Breast epithelium (tissue), 4 donors: Measurements from ENCODE around the gene TACR2. TPM values are rescaled to one million over a fixed set of nuclear protein-coding genes. Genes with fewer than 3 reads are reported as not detected.
A peak's percentile ranks its signal among the peaks of the same experiment; 100 is the strongest.

Experiments used
- DNase-seq, 2 donors: peaks; one replicate each; pipeline ENCODE4 v3.0.0-alpha.2; 2019; ENCODE audit warnings: low spot score in 2 of 2
- H3K27ac ChIP-seq, 2 donors: fragments of 200-600 bp; sonication (generic) in 1 of 2; one replicate each; pipeline ENCODE4 v1.5.1; 2016 to 2019; ENCODE audit warnings: mild to moderate bottlenecking in 1 of 2
- H3K27me3 ChIP-seq, 2 donors: fragments of 200-600 bp; sonication (generic) in 1 of 2; one replicate each; pipeline versions ENCODE4 v1.5.1 to v1.6.0; 2017 to 2019; ENCODE audit warnings: control low read depth in 1 of 2, mild to moderate bottlenecking in 1 of 2
- H3K36me3 ChIP-seq: fragments of 200-600 bp; one replicate; pipeline ENCODE4 v1.5.1; 2019
- H3K4me1 ChIP-seq, 2 donors: fragments of 200-600 bp; sonication (generic); one replicate each; pipeline ENCODE4 v1.5.1; 2016 to 2019; ENCODE audit warnings: control low read depth in 1 of 2
- H3K4me3 ChIP-seq, 3 donors: fragments of 200-600 bp; sonication (generic); 1 replicate in 2 of 3; 2 replicates in 1 of 3; pipeline ENCODE4 v1.5.1; 2016 to 2019; ENCODE audit warnings: mild to moderate bottlenecking in 3 of 3, moderate library complexity in 2 of 3
- H3K9me3 ChIP-seq, 2 donors: fragments of 200-600 bp; sonication (generic) in 1 of 2; one replicate each; pipeline ENCODE4 v1.5.1; 2016 to 2019; ENCODE audit warnings: control low read depth in 1 of 2
- POLR2A ChIP-seq: fragments of 450-650 bp; IDR thresholded peaks from one replicate; pipeline ENCODE4 v1.6.1; 2016; ENCODE audit warnings: antibody characterized with exemption, mild to moderate bottlenecking, moderate library complexity
- POLR2AphosphoS5 ChIP-seq, 3 donors: sonication (generic); formaldehyde crosslinking; IDR thresholded peaks; one replicate each; pipeline ENCODE4 v1.6.1; 2017; ENCODE audit warnings: antibody characterized with exemption in 3 of 3
- intact Hi-C: fragments of 100-400 bp; cut with DNase I; formaldehyde crosslinking; loops from one replicate; pipeline ENCODE4 v1.15.1; 2023; ENCODE audit warnings: low total_unique reads
- total RNA-seq, 3 donors: library from RNA; depleted of rRNA; stranded (reverse); fragments of >200 nt; gene quantifications; one replicate each; pipeline ENCODE4 v1.1.0, GENCODE V29; 2016
- TF ChIP-seq, protein P1 (sequence below), 3 donors: fragments of 450-650 bp; IDR thresholded peaks; one replicate each; pipeline ENCODE4 v1.5.1; 2016 to 2017; ENCODE audit warnings: antibody characterized with exemption in 3 of 3, mild to moderate bottlenecking in 3 of 3, moderate library complexity in 3 of 3

Gene TACR2
- total RNA-seq, 3 donors from 2014 or later: 0.66 to 3.2 (median 0.73) TPM

DNA sequence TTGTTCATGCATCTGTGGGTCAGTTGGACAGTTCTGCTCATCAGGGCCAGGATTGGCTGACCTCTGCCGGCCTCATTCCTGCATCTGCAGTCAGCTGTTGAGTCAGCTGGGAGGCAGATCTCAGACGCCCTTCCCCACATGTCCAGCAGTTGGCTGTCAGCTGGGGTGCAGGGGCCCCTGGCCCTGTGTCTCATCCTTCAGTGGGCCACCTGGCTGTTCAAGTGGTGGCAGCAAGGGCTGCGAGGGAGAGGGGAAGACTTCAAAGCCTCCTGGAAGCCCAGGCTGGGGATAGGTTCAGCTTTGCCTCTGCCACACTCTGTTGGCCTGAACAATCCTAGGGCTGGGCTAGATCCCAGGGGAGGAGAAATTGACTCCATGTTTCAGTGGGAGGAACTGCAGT lies 33.2 kb downstream of the TACR2 start:
- no peak overlapping the region for H3K4me3 ChIP-seq
- H3K4me1 ChIP-seq: no peaks in the 10 kb centered on the region
- no peak for DNase-seq
- H3K36me3 ChIP-seq: no peaks in the 10 kb centered on the region
- intact Hi-C loops: no loop called here
- TF ChIP-seq POLR2A: no peak
- TF ChIP-seq POLR2AphosphoS5 (IDR thresholded peaks at IDR 0.05): no peak
- TF ChIP-seq, protein P1, sequence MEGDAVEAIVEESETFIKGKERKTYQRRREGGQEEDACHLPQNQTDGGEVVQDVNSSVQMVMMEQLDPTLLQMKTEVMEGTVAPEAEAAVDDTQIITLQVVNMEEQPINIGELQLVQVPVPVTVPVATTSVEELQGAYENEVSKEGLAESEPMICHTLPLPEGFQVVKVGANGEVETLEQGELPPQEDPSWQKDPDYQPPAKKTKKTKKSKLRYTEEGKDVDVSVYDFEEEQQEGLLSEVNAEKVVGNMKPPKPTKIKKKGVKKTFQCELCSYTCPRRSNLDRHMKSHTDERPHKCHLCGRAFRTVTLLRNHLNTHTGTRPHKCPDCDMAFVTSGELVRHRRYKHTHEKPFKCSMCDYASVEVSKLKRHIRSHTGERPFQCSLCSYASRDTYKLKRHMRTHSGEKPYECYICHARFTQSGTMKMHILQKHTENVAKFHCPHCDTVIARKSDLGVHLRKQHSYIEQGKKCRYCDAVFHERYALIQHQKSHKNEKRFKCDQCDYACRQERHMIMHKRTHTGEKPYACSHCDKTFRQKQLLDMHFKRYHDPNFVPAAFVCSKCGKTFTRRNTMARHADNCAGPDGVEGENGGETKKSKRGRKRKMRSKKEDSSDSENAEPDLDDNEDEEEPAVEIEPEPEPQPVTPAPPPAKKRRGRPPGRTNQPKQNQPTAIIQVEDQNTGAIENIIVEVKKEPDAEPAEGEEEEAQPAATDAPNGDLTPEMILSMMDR (IDR thresholded peaks at IDR 0.05): no peak
- no peaks in the 10 kb centered on the region for H3K9me3 ChIP-seq
- H3K27me3 ChIP-seq: no peaks in the 10 kb centered on the region
- no peak overlapping the region for H3K27ac ChIP-seq

DNA sequence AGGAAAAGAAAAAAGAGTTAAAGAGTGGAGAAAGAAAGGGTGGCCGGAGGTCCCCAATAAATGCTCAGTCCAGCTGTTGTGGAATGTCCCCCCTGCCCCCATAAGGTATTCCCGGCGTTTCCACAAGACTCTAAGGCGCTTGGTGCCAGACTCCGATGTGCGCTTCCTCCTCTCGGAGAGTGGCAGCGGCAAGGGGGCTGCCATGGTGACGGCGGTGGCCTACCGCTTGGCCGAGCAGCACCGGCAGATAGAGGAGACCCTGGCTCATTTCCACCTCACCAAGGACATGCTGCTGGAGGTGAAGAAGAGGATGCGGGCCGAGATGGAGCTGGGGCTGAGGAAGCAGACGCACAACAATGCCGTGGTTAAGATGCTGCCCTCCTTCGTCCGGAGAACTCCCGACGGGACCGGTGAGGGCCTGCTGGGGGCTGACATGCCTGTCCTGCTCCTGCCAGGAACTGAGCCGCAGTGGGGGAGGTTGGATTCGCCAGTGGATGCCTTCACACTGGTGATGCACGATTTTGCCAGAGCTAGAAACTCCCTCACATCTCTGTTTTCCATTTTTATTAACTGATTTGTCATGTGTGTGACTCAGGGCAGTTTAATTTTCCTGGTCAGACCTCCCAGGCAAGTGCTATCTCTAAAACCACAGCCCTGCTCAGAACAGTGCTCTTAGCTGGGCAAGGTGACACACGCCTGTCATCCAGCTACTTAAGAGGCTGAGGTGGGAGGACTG lies 34.2 kb downstream of the TACR2 start:
- Histone ChIP-seq H3K4me1 (no peaks in the 10 kb centered on the region), H3K4me3 (no peak overlapping the region), H3K9me3 (no peaks in the 10 kb centered on the region), H3K27me3 (no peaks in the 10 kb centered on the region), H3K27ac (no peak overlapping the region), H3K36me3 (no peaks in the 10 kb centered on the region)
- no peak for TF ChIP-seq POLR2A
- TF ChIP-seq, protein P1 (IDR thresholded peaks at IDR 0.05): no peak
- TF ChIP-seq POLR2AphosphoS5 (IDR thresholded peaks at IDR 0.05): no peak
- no peak for DNase-seq
- intact Hi-C loops: no loop called here

DNA sequence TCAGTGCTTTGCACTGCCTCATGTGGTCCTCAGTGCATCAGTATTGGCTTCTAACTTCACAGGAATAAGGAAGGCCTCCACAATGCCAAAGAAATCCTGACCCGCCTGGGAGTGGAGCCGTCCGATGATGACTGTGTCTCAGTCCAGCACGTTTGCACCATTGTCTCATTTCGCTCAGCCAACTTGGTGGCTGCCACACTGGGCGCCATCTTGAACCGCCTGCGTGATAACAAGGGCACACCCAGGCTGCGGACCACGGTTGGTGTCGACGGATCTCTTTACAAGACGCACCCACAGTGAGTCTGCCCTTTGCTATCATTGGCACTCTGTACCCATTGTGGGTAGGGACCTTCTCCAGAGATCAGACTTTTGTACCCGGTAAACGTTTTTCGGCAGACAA lies 36.9 kb downstream of the TACR2 start:
- no peak for TF ChIP-seq POLR2AphosphoS5 (IDR thresholded peaks at IDR 0.05)
- TF ChIP-seq POLR2A: no peak
- TF ChIP-seq, protein P1 (IDR thresholded peaks at IDR 0.05): no peak
- H3K36me3 ChIP-seq: no peaks in the 10 kb centered on the region
- intact Hi-C loops: no loop called here

DNA sequence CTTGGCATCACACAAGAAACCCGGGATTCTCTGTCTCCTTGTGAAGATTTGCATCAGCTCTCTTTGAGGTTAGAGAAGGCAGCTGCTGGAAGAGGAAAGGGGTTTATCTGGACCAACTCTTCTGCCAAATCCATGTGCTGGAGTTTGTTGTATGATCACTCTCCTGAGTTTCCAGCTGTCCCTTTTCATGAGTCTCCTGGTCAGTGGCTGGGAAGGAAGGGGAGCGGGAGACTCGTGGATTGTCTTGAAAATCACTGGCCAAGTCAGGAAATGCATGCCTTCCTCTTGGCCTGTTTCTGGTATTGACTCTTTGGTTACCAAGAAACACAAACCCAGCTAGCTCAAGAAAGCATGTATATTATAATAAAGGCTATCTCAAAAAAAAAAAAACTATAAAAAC lies 38.8 kb downstream of the TACR2 start:
- Histone ChIP-seq H3K9me3 (no peaks in the 10 kb centered on the region), H3K4me1 (peaks cover 4 to 16% of the 10 kb centered on the region in 2 donors), H3K27me3 (no peaks in the 10 kb centered on the region), H3K4me3 (no peak overlapping the region), H3K27ac (peak overlapping the region in 1 of 2 donors; percentile 46), H3K36me3 (no peaks in the 10 kb centered on the region)
- no peak for TF ChIP-seq POLR2AphosphoS5 (IDR thresholded peaks at IDR 0.05)
- no peak for TF ChIP-seq POLR2A
- TF ChIP-seq, protein P1 (IDR thresholded peaks at IDR 0.05): no peak
- intact Hi-C loops: no loop called here
- no peak for DNase-seq

More for the DNA sequence above, 36.9 kb downstream of the TACR2 start:
- no peak overlapping the region for H3K4me3 ChIP-seq
- H3K9me3 ChIP-seq: no peaks in the 10 kb centered on the region
- peaks cover 4 to 12% of the 10 kb centered on the region in 2 donors for H3K4me1 ChIP-seq
- no peaks in the 10 kb centered on the region for H3K27me3 ChIP-seq
- no peak for DNase-seq
- no peak overlapping the region for H3K27ac ChIP-seq

DNA sequence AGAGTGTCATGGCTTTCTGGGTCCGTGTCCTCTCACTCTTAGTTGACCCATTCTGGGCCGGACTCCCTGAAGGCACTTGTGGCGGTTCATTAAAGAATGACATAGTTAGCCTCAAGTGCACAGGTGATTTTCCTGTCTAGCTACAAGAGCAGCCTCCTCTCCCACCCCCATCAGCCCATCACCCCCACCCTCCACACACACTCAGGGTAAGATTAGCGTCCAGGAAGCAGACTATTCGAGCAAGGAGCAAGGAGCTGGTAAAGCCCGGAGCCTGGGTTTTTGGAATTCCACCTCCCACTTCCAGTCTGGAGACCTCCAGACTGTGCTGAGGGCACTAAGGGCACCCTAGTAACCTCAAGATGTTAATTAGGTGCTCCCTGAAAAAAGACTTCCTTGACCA lies 39.5 kb downstream of the TACR2 start:
- H3K27ac ChIP-seq: peak overlapping the region; percentile 14 to 46
- no peaks in the 10 kb centered on the region for H3K27me3 ChIP-seq
- no peaks in the 10 kb centered on the region for H3K9me3 ChIP-seq
- H3K36me3 ChIP-seq: no peaks in the 10 kb centered on the region
- no peak for DNase-seq
- TF ChIP-seq POLR2A (no peak), POLR2AphosphoS5 (IDR thresholded peaks at IDR 0.05) (no peak)
- TF ChIP-seq, protein P1 (IDR thresholded peaks at IDR 0.05): no peak
- intact Hi-C loops: no loop called here
- H3K4me1 ChIP-seq: peaks cover 4 to 16% of the 10 kb centered on the region in 2 donors
- H3K4me3 ChIP-seq: no peak overlapping the region
